Neural progenitor cell (in vitro differentiated cells): ENCODE results near the gene PIK3C2B.

ENCODE experiments used
- EZH2 ChIP-seq: fragments of 200-600 bp; sonication (generic); IDR thresholded peaks from 2 replicates; pipeline ENCODE4 v1.6.1; 2017; ENCODE audit warnings: antibody characterized with exemption, mild to moderate bottlenecking, moderate library complexity
- EZH2phosphoT487 ChIP-seq: fragments of 200-600 bp; sonication (generic); IDR thresholded peaks from 2 replicates; pipeline ENCODE4 v1.6.1; 2017; ENCODE audit warnings: antibody characterized with exemption
- TF ChIP-seq, protein P1 (sequence below): fragments of 200-600 bp; sonication (generic); IDR thresholded peaks from 2 replicates; pipeline ENCODE4 v1.5.1; 2017; ENCODE audit warnings: antibody characterized with exemption, mild to moderate bottlenecking

DNA sequence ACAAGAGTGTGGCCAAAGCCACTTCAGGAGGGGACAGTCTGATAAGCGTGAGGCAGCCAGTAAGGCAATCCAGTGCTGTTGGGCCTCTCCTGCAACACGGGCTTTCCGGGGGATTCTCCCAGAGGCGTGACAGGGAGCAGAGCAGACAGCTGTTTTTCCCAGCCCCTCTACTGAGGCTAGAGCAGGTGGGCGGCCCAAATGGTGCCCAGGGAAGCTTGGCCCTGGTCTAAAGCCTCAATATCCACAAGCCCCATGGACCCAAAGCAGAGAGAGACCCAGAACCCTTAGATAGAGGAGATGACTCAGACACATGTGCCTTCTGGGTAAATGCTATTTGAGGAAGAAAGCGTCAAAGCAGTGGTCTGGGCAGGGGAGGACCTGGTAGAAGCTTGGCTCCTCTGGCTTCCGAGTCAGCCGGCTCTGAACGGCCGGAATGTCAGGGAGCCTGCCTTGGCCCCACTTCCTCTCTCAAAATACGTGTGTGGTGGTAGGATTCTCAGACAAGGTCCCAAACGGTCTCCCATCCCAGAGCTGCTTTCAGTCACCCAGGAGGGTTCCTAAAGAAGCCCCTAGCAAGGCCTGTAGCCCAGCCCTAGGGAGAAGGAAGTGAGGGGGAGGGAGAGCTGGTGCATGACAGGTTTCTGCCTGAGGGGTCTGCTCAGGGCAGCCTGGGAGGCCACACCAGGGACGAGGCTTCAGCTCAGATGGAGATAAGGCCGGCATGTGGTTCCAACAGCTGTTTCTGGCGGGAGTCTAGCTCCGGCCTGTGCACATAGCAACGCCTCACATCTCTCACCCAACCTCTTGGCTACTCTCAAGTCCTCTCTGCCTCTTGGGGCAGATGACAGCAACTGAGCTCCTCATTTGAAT, 28.8 kb downstream of the PIK3C2B start:
- TF ChIP-seq EZH2: no peak
- TF ChIP-seq, protein P1, sequence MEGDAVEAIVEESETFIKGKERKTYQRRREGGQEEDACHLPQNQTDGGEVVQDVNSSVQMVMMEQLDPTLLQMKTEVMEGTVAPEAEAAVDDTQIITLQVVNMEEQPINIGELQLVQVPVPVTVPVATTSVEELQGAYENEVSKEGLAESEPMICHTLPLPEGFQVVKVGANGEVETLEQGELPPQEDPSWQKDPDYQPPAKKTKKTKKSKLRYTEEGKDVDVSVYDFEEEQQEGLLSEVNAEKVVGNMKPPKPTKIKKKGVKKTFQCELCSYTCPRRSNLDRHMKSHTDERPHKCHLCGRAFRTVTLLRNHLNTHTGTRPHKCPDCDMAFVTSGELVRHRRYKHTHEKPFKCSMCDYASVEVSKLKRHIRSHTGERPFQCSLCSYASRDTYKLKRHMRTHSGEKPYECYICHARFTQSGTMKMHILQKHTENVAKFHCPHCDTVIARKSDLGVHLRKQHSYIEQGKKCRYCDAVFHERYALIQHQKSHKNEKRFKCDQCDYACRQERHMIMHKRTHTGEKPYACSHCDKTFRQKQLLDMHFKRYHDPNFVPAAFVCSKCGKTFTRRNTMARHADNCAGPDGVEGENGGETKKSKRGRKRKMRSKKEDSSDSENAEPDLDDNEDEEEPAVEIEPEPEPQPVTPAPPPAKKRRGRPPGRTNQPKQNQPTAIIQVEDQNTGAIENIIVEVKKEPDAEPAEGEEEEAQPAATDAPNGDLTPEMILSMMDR: no peak
- TF ChIP-seq EZH2phosphoT487: no peak
